ENCODE results near the gene TOX2.
"Not testable (repeated sequence)": the region's sequence is repeated elsewhere in the genome, so short reads cannot be mapped to it uniquely, and the experiment has no call there.

TOX2 gene

DNA sequence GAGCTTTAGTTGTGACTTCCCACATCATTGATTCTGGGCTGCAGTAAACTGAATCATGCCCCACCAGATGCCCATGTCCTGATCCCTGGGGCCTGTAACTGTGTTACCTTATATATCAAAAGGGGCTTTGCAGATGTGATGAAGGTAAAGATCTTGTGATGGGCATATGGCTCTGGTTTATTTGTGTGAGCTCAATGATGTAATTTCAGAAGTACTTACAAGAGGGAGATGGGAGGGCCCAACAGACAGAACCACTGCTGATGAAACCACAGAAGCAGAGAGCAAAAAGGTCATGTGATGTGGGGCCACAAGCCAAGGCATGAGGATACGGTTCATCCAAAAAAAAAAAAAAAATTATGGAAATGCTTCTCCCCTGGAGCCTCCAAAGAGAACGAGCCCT, 118.7 kb downstream of the TOX2 start:
- H3K27ac Mint-ChIP-seq, result no peak overlapping the region
- no peaks in the 10 kb centered on the region for H3K9me3 Mint-ChIP-seq (ENCODE audit: low read depth)
- H3K27me3 Mint-ChIP-seq, result peaks cover 3% of the 10 kb centered on the region
- no peaks in the 10 kb centered on the region for H3K36me3 Mint-ChIP-seq
- peaks cover 29% of the 10 kb centered on the region for H3K4me1 Mint-ChIP-seq (ENCODE audit: low read depth)
- H3K4me3 Mint-ChIP-seq, result no peak overlapping the region

DNA sequence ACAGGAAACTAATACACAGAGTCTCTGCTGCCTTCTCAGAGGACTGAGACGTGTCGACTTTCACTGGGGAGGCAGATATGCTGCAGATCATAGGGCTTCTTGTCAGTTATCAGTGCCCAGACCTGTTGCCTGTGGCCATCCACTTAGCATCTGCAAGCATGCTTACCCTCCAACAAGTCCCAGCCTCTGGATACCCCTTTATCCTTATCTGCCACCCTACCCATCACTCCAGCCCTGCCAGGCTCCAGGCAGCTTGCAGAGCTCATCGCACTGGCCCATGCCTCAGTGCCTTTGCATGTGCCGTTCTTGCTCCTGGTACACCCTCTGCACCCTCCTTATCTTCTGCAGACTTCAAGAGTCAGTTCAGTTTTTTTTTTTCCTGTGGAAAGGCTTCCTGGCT, 119.2 kb downstream of the TOX2 start:
- no peak overlapping the region for H3K27ac Mint-ChIP-seq
- no peak overlapping the region for H3K4me3 Mint-ChIP-seq
- H3K4me1 Mint-ChIP-seq (ENCODE audit: low read depth), result peaks cover 24% of the 10 kb centered on the region
- H3K9me3 Mint-ChIP-seq (ENCODE audit: low read depth), result no peaks in the 10 kb centered on the region
- no peaks in the 10 kb centered on the region for H3K36me3 Mint-ChIP-seq
- peaks cover 3% of the 10 kb centered on the region for H3K27me3 Mint-ChIP-seq

DNA sequence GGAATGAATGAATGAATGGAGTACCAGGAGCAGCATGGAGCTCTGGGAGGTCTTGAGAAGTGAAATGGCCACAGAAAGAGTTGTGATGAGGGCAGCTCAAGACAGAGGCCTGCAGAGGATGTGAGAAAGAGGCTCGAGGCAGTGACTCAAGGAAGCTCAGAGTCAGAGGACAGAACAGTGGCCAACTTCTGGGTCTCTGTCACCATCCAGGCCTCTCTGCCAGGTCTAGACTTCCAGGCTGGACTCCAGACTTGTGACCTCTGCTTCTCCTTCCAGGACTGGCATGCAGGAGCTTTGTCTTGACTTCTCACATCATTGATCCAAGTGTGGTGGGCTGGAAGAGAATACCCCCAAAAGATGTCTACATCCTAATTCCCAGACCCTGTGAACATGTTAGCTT, 119.8 kb downstream of the TOX2 start:
- no peak overlapping the region for H3K4me3 Mint-ChIP-seq
- H3K36me3 Mint-ChIP-seq, result no peaks in the 10 kb centered on the region
- peaks cover 1% of the 10 kb centered on the region for H3K27me3 Mint-ChIP-seq
- H3K4me1 Mint-ChIP-seq (ENCODE audit: low read depth), result peaks cover 18% of the 10 kb centered on the region
- no peak overlapping the region for H3K27ac Mint-ChIP-seq
- H3K9me3 Mint-ChIP-seq (ENCODE audit: low read depth), result no peaks in the 10 kb centered on the region

DNA sequence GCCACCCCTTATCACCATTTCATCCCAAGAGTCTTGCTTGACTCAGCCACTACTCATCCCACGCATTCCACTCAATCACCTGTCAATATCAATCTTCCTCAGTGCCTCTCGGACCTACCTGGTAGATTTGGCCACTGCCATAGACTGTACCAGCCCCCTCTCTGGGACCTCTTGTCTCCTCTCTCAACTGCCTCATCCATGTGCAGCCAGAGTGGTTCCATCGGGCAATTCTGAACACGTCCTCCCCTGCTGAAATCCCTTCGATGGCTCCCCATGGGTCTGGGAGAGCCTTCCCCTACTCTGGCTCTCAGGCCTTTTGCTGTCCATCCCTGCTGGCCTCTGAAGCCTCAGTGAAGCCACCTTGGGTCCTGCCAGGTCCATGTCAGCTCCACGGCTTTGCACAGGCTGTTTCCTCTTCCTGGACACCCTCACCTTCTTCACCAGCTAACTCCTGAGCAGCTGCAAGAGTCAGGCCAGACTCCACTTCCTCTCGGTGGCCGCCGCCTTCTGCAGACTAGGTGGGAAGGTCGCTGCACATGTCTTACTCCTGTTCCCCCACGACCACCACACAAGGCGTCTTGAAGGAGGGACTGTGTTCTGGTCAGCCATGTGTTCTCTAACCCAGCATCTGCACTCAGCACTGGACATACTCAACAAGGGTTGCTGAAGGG, 120.4 kb downstream of the TOX2 start:
- Mint-ChIP-seq H3K27me3 (peaks cover 3% of the 10 kb centered on the region), H3K9me3 (ENCODE audit: low read depth) (no peaks in the 10 kb centered on the region), H3K27ac (no peak overlapping the region), H3K4me1 (ENCODE audit: low read depth) (peaks cover 12% of the 10 kb centered on the region), H3K4me3 (no peak overlapping the region), H3K36me3 (no peaks in the 10 kb centered on the region)

DNA sequence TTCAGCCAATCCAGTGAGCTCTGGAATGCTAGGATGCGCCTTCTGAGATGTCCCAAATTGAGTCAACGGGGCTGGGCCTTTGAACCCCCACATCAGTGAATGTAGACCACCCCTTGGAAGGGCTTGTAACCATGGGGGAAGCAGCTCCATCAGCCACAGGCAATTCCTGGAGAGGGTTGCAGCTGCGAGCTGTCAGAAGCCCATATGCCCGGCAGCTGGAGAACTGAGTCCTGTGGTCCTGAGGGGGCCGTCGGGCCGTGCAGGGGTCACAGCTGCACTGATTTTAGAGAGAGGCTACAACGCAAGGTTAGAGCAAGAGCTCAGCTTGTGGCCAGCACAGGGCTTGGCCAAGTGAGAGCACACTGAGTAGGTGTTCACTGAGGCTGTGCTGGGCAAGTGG, 121.3 kb downstream of the TOX2 start:
- Mint-ChIP-seq H3K9me3 (ENCODE audit: low read depth) (no peaks in the 10 kb centered on the region), H3K36me3 (no peaks in the 10 kb centered on the region), H3K4me3 (no peak overlapping the region), H3K27ac (no peak overlapping the region), H3K27me3 (peaks cover 9% of the 10 kb centered on the region), H3K4me1 (ENCODE audit: low read depth) (peaks cover 11% of the 10 kb centered on the region)

DNA sequence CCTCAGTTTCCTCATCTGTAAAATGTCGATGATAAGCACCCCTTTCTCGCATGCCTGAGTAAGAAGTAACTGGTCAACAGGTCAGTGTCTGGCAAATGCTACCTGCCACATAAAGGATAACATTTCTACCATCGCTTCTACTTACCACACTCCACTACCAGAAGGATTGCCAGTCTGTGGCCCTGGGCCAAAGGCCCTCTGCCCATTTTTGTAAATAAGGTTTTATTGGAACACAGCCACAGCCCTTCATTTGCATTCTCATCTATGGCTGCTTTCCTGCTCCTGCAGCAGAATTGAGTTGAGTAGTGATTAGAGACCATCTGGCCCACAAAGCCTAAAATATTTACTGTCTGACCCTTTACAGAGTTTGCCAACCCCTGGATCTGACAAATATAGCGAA, 121.8 kb downstream of the TOX2 start:
- Mint-ChIP-seq H3K4me1 (ENCODE audit: low read depth) (peaks cover 11% of the 10 kb centered on the region), H3K27me3 (peaks cover 9% of the 10 kb centered on the region), H3K9me3 (ENCODE audit: low read depth) (no peaks in the 10 kb centered on the region), H3K4me3 (no peak overlapping the region), H3K27ac (no peak overlapping the region), H3K36me3 (no peaks in the 10 kb centered on the region)

DNA sequence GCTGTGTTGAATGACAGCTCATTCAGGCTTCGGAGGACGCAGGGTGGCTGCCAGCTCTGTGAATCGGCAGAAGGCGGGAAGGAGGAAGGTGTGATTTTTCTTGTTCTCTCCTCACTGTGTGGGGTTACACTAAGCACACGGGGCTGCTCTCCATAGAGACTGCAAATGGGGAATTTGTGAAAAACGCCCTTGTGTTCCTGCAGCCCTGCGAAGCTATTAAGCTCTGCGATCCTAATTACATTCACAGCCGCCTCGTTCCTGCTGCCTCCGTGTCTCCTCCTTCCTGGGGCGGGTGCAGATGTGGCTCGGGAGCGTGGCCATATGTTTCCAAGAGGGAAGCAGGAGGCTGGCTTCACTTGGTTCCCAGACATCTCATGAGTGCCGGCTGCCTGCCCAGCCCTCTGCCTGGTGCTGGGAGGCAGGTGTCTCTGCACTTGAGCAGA, 124.0 kb downstream of the TOX2 start:
- H3K4me3 Mint-ChIP-seq, result no peak overlapping the region
- peaks cover 5% of the 10 kb centered on the region for H3K4me1 Mint-ChIP-seq (ENCODE audit: low read depth)
- H3K27me3 Mint-ChIP-seq, result peaks cover 9% of the 10 kb centered on the region
- H3K27ac Mint-ChIP-seq, result no peak overlapping the region
- H3K36me3 Mint-ChIP-seq, result no peaks in the 10 kb centered on the region
- H3K9me3 Mint-ChIP-seq (ENCODE audit: low read depth), result no peaks in the 10 kb centered on the region

DNA sequence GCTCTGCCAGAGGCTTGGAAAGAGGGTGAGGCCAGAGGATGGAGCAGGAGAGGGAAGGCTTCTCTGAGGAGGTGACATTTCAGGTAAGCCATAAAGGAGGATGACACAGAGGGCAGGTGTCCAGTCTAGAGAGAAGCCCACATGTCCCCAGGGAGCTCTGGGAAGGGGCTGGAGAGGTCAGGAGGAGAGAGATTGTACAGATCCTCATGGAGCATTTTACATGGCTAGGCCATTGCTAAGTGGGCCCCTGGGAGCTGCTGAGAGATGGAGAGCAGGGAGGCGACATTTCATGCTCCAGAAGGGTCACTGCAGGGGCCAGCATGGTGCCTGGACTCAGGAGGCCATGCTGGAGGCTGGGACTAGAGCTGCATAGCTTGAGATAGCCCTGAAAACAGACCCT, 124.5 kb downstream of the TOX2 start:
- H3K36me3 Mint-ChIP-seq, result no peaks in the 10 kb centered on the region
- peaks cover 9% of the 10 kb centered on the region for H3K27me3 Mint-ChIP-seq
- H3K27ac Mint-ChIP-seq, result no peak overlapping the region

DNA sequence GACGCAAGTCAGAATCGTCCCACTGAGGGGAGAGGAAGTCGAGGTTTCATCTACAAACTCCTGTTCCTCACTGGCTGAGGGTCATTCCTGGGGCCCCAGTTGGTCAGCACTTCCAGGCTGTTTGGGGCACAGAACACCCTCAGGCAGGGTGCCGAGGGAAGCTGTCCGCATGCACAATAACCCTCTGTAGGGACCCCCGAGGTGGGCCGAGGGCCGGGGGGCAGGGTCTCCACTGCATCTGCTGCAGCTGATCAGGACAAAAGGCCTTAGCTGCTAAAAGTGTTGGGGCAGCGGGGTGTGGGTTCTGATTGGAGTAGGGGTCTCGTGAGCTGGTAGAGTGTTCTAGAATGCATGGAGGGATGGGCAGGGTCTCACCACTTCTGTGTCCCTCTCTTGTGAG, 125.1 kb downstream of the TOX2 start:
- H3K4me3 Mint-ChIP-seq, result no peak overlapping the region

More for the DNA sequence above, 124.5 kb downstream of the TOX2 start:
- Mint-ChIP-seq H3K9me3 (ENCODE audit: low read depth) (no peaks in the 10 kb centered on the region), H3K4me3 (no peak overlapping the region), H3K4me1 (ENCODE audit: low read depth) (peaks cover 5% of the 10 kb centered on the region)

DNA sequence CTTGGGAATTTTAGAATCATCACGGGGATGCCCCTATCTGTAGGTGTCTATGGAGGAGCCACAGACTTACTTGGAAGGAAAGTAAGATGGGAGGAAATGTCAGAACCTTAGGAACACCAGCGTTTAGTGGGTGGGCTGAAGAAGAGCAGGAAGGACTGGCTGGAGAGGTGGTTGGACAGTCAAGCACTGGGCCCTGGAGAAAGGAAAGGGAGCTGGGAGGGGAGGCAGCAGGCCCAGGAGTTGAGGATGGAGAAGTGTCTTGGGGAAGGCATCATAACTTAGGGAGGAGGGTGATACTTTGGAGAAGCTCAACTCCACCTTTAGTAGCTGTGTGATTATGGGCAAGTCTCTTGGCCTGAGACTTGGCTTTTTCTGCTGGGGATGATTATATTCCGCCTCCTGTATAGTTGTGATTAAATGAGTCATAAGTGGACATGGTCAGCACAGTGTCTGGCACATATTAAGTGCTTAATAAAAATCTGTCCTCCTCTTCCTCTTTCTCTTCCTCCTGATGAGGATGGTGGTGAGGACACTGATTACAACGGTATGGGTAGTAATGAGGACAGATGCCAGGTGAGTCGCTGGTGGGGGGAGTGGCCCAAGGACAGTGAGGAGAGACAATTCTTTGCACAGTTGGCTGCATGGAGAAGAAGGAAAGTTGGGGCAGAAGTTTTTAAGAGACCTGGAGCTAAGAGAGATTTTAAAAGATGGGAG, 125.7 kb downstream of the TOX2 start:
- H3K27me3 Mint-ChIP-seq, result peaks cover 10% of the 10 kb centered on the region

More for the DNA sequence above, 125.1 kb downstream of the TOX2 start:
- H3K27me3 Mint-ChIP-seq, result peaks cover 9% of the 10 kb centered on the region
- H3K4me1 Mint-ChIP-seq (ENCODE audit: low read depth), result peaks cover 5% of the 10 kb centered on the region
- no peaks in the 10 kb centered on the region for H3K36me3 Mint-ChIP-seq
- H3K27ac Mint-ChIP-seq, result no peak overlapping the region
- H3K9me3 Mint-ChIP-seq (ENCODE audit: low read depth), result no peaks in the 10 kb centered on the region

DNA sequence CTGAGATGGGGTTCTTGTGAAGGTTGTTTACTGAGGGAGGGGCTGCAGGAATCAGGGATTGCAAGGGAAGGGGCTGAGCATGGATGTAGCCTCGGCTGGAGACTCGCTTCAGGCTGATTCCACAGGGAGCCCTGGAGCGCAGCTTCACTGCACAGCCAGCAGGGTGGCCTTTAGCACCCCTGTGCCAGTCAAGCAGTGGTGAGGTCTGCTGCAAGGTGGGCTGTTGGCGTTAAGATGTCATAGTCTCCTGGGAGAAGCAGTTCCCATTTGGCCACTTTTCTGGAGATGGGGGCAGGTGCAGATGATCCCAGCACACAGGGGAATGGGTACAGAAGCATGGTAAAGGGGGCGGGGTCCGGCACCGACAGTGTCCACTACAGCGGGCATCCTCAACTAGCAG, 126.3 kb downstream of the TOX2 start:
- no peaks in the 10 kb centered on the region for H3K36me3 Mint-ChIP-seq
- H3K4me3 Mint-ChIP-seq, result no peak overlapping the region
- no peaks in the 10 kb centered on the region for H3K4me1 Mint-ChIP-seq (ENCODE audit: low read depth)
- no peaks in the 10 kb centered on the region for H3K9me3 Mint-ChIP-seq (ENCODE audit: low read depth)
- no peak overlapping the region for H3K27ac Mint-ChIP-seq
- peaks cover 10% of the 10 kb centered on the region for H3K27me3 Mint-ChIP-seq

More for the DNA sequence above, 125.7 kb downstream of the TOX2 start:
- no peaks in the 10 kb centered on the region for H3K36me3 Mint-ChIP-seq
- no peaks in the 10 kb centered on the region for H3K9me3 Mint-ChIP-seq (ENCODE audit: low read depth)
- H3K27ac Mint-ChIP-seq, result no peak overlapping the region
- no peak overlapping the region for H3K4me3 Mint-ChIP-seq
- peaks cover under 1% of the 10 kb centered on the region for H3K4me1 Mint-ChIP-seq (ENCODE audit: low read depth)

DNA sequence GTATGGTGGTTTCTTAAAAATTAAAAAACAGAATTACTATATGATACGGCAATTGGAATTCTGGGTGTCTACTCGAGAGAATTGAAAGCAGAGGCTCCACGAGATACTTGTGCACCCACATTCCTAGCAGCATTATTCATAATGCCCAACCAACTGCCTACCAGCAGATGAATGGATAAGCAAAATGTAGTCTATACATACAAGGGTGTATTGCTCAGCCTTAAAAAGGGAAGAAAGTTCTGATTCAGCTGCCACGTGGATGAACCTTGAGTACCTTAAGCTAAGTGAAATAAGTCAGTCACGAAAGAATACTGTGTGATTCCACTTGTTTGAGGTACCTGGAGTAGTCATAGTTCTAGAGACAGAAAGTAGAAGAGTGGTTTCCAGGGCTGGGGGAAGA, 130.1 kb downstream of the TOX2 start:
- not testable (repeated sequence) for H3K36me3 Mint-ChIP-seq; H3K4me1 Mint-ChIP-seq (ENCODE audit: low read depth); H3K27ac Mint-ChIP-seq; H3K27me3 Mint-ChIP-seq; H3K9me3 Mint-ChIP-seq (ENCODE audit: low read depth); H3K4me3 Mint-ChIP-seq

DNA sequence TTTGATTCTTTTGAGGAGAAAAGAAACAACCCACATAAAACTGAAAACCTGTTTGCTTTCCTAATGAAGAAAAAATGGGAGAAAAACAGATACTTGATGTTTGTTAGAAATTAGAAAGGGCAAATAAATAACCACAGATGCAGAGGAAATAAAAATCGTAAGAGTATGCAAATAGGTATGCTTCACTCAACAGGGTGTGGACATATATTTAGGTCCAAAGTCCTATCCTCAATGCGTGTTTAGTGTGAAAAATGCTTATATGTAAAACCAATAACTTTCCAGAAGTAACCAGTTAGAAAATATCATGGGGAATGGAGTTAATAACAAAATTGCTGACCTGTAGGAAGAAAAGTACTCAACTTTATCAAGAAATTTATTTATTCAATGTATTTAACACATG, 135.7 kb downstream of the TOX2 start:
- H3K9me3 Mint-ChIP-seq (ENCODE audit: low read depth), result no peaks in the 10 kb centered on the region
- no peaks in the 10 kb centered on the region for H3K27me3 Mint-ChIP-seq
- no peaks in the 10 kb centered on the region for H3K36me3 Mint-ChIP-seq
- no peak overlapping the region for H3K27ac Mint-ChIP-seq
- no peaks in the 10 kb centered on the region for H3K4me1 Mint-ChIP-seq (ENCODE audit: low read depth)
- no peak overlapping the region for H3K4me3 Mint-ChIP-seq

DNA sequence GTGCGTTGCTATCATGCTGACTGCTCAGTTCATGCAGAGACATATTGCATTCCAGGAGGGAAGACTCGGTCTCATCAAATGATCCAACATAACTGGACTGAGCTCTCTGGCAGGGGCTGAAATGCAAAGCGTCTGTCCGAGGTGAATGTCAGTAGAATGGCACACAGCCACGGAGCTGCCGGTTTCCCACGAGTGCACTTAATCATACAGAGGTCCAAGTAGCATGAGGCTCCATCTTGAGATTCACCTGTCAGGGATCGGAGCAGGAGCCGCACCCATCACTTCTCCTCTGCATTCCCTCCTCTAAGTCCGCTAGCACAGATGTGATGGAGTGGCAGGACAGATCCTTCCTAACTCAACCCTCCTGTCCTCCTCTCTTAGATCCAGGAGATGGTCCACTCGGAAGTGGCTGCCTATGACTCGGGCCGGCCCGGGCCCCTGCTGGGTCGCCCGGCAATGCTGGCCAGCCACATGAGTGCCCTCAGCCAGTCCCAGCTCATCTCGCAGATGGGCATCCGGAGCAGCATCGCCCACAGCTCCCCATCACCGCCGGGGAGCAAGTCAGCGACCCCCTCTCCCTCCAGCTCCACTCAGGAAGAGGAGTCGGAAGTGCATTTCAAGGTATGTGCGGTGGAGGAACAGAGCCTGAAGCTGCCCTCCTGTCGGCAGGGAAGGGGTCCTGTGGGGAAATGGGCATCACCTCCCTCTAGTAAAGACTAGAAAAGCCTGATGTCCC, 136.4 kb downstream of the TOX2 start:
- H3K36me3 Mint-ChIP-seq, result no peaks in the 10 kb centered on the region
- H3K27ac Mint-ChIP-seq, result no peak overlapping the region

DNA sequence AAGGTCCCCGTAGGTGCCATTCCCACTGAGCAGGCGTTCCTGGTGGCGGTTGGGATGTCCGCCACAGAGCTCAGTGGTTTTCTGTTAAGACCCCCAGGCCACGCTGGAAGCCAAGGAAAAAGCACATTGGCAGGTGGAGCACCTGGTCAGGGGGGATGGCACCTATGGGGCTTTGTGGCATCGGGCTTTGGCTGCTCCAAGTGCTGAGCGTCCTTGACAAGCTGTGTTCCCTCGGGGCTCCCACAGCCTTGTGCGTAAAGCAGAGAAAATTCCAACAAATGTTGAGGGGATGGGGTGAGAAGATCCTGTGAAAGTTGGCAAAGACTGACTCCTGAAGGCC, 137.0 kb downstream of the TOX2 start:
- H3K27ac Mint-ChIP-seq, result no peak overlapping the region
- H3K4me3 Mint-ChIP-seq, result no peak overlapping the region
- H3K36me3 Mint-ChIP-seq, result no peaks in the 10 kb centered on the region
- no peaks in the 10 kb centered on the region for H3K27me3 Mint-ChIP-seq
- no peaks in the 10 kb centered on the region for H3K9me3 Mint-ChIP-seq (ENCODE audit: low read depth)
- peaks cover 6% of the 10 kb centered on the region for H3K4me1 Mint-ChIP-seq (ENCODE audit: low read depth)

More for the DNA sequence above, 136.4 kb downstream of the TOX2 start:
- Mint-ChIP-seq H3K9me3 (ENCODE audit: low read depth) (no peaks in the 10 kb centered on the region), H3K4me1 (ENCODE audit: low read depth) (peaks cover 4% of the 10 kb centered on the region), H3K4me3 (no peak overlapping the region), H3K27me3 (no peaks in the 10 kb centered on the region)
